HEK293 (cell line): ENCODE results near the gene RNMT.

Source experiments
- ELK4 ChIP-seq: IDR thresholded peaks from 2 replicates; pipeline ENCODE4 v1.6.1; 2011; ENCODE audit warnings: mild to moderate bottlenecking, low read depth, low read length, borderline replicate concordance
- FEZF1 ChIP-seq: fragments of 450-650 bp; formaldehyde crosslinking; IDR thresholded peaks from 2 replicates; pipeline ENCODE4 v1.5.1; 2016; ENCODE audit warnings: missing biosample characterization, missing genetic modification characterization
- GFI1B ChIP-seq: fragments of 450-650 bp; formaldehyde crosslinking; IDR thresholded peaks from 2 replicates; pipeline ENCODE4 v1.5.1; 2016; ENCODE audit warnings: missing biosample characterization, missing genetic modification characterization
- GLI2 ChIP-seq: fragments of 450-650 bp; formaldehyde crosslinking; IDR thresholded peaks from 2 replicates; pipeline ENCODE4; 2017; ENCODE audit warnings: missing biosample characterization, missing genetic modification characterization, low read depth, borderline replicate concordance
- GLIS1 ChIP-seq: fragments of 450-650 bp; formaldehyde crosslinking; IDR thresholded peaks from 2 replicates; pipeline ENCODE4 v1.5.1; 2016; ENCODE audit warnings: missing biosample characterization, missing genetic modification characterization
- HOXC10 ChIP-seq: sonication (generic); formaldehyde crosslinking; IDR thresholded peaks from 2 replicates; pipeline ENCODE4 v1.8.1; 2023; ENCODE audit warnings: mild to moderate bottlenecking, missing genetic modification reagents
- KLF7 ChIP-seq: fragments of 450-650 bp; formaldehyde crosslinking; IDR thresholded peaks from 2 replicates; pipeline ENCODE4 v1.5.1; 2016; ENCODE audit warnings: missing biosample characterization, missing genetic modification characterization, borderline replicate concordance
- TRIM28 ChIP-seq: IDR thresholded peaks from 2 replicates; pipeline ENCODE4 v1.6.1; 2011; ENCODE audit warnings: low read length, control low read depth, borderline replicate concordance
- ZBTB1 ChIP-seq: fragments of 450-650 bp; formaldehyde crosslinking; IDR thresholded peaks from 2 replicates; pipeline ENCODE4 v1.5.1; 2016; ENCODE audit warnings: missing biosample characterization, missing genetic modification characterization
- ZBTB20 ChIP-seq: fragments of 450-650 bp; formaldehyde crosslinking; IDR thresholded peaks from 2 replicates; pipeline ENCODE4 v1.5.1; 2016; ENCODE audit warnings: missing biosample characterization, missing genetic modification characterization
- ZFP41 ChIP-seq: fragments of 450-650 bp; formaldehyde crosslinking; IDR thresholded peaks from 2 replicates; pipeline ENCODE4 v1.5.1; 2016; ENCODE audit warnings: missing biosample characterization, missing genetic modification characterization, borderline replicate concordance
- ZNF157 ChIP-seq: fragments of 450-650 bp; formaldehyde crosslinking; IDR thresholded peaks from 2 replicates; pipeline ENCODE4 v1.5.1; 2016; ENCODE audit warnings: missing biosample characterization, missing genetic modification characterization
- ZNF16 ChIP-seq: fragments of 450-650 bp; formaldehyde crosslinking; IDR thresholded peaks from 2 replicates; pipeline ENCODE4 v1.5.1; 2016; ENCODE audit warnings: low read depth, missing biosample characterization, missing genetic modification characterization
- ZNF202 ChIP-seq: fragments of 450-650 bp; formaldehyde crosslinking; IDR thresholded peaks from 2 replicates; pipeline ENCODE4 v1.5.1; 2016; ENCODE audit warnings: missing biosample characterization, missing genetic modification characterization, borderline replicate concordance
- ZNF274 ChIP-seq, 2 experiments: fragments of 200-500 bp in 1 of 2; fragments of 450-650 bp in 1 of 2; sonication (Bioruptor generic) in 1 of 2; formaldehyde crosslinking in 1 of 2; IDR thresholded peaks; 2 replicates each; pipeline versions ENCODE4 v1.5.1 to v1.6.1; 2014 to 2016; ENCODE audit warnings: borderline replicate concordance in 1 of 2, inconsistent platforms in 1 of 2, low read length in 1 of 2, missing biosample characterization in 1 of 2, missing genetic modification characterization in 1 of 2
- ZNF398 ChIP-seq: fragments of 450-650 bp; formaldehyde crosslinking; IDR thresholded peaks from 2 replicates; pipeline ENCODE4 v1.5.1; 2017; ENCODE audit warnings: missing biosample characterization, missing genetic modification characterization
- ZNF416 ChIP-seq: fragments of 450-650 bp; formaldehyde crosslinking; IDR thresholded peaks from 2 replicates; pipeline ENCODE4 v1.5.1; 2016; ENCODE audit warnings: missing biosample characterization, missing genetic modification characterization
- ZNF423 ChIP-seq: fragments of 450-650 bp; formaldehyde crosslinking; IDR thresholded peaks from 2 replicates; pipeline ENCODE4 v1.5.1; 2016; ENCODE audit warnings: missing biosample characterization, missing genetic modification characterization
- ZNF433 ChIP-seq: fragments of 450-650 bp; formaldehyde crosslinking; IDR thresholded peaks from 2 replicates; pipeline ENCODE4 v1.5.1; 2016; ENCODE audit warnings: missing biosample characterization, missing genetic modification characterization, low read depth
- ZNF449 ChIP-seq: fragments of 450-650 bp; formaldehyde crosslinking; IDR thresholded peaks from 2 replicates; pipeline ENCODE4 v1.5.1; 2017; ENCODE audit warnings: missing biosample characterization, mild to moderate bottlenecking, missing genetic modification characterization, moderate library complexity
- ZNF48 ChIP-seq: fragments of 450-650 bp; formaldehyde crosslinking; IDR thresholded peaks from 2 replicates; pipeline ENCODE4 v1.5.1; 2016; ENCODE audit warnings: missing biosample characterization, missing genetic modification characterization
- ZNF488 ChIP-seq: fragments of 450-650 bp; formaldehyde crosslinking; IDR thresholded peaks from 2 replicates; pipeline ENCODE4 v1.5.1; 2016; ENCODE audit warnings: missing biosample characterization, missing genetic modification characterization
- ZNF580 ChIP-seq: fragments of 450-650 bp; formaldehyde crosslinking; IDR thresholded peaks from 2 replicates; pipeline ENCODE4 v1.5.1; 2016; ENCODE audit warnings: missing biosample characterization, missing genetic modification characterization
- ZNF626 ChIP-seq: fragments of 450-650 bp; sonication (Bioruptor Pico); formaldehyde crosslinking; IDR thresholded peaks from 2 replicates; pipeline ENCODE4 v1.5.1; 2018; ENCODE audit warnings: missing biosample characterization, missing genetic modification characterization, inconsistent platforms
- ZNF639 ChIP-seq: fragments of 450-650 bp; formaldehyde crosslinking; IDR thresholded peaks from 2 replicates; pipeline ENCODE4 v1.5.1; 2016; ENCODE audit warnings: missing biosample characterization, missing genetic modification characterization
- ZNF791 ChIP-seq: fragments of 450-650 bp; formaldehyde crosslinking; IDR thresholded peaks from 2 replicates; pipeline ENCODE4 v1.5.1; 2016; ENCODE audit warnings: missing biosample characterization, missing genetic modification characterization
- ZNF837 ChIP-seq: fragments of 450-650 bp; formaldehyde crosslinking; IDR thresholded peaks from 2 replicates; pipeline ENCODE4 v1.5.1; 2016; ENCODE audit warnings: missing biosample characterization, missing genetic modification characterization
- ZSCAN30 ChIP-seq: fragments of 450-650 bp; IDR thresholded peaks from 2 replicates; pipeline ENCODE4 v1.5.1; 2018; ENCODE audit warnings: missing biosample characterization, mild to moderate bottlenecking, missing genetic modification characterization, moderate library complexity
- ZSCAN5A ChIP-seq: fragments of 450-650 bp; formaldehyde crosslinking; IDR thresholded peaks from 2 replicates; pipeline ENCODE4 v1.5.1; 2016; ENCODE audit warnings: missing biosample characterization, missing genetic modification characterization

Gene RNMT

GRCh38 chr18:13726232-13726971 is at the start of gene RNMT, which contains the start of gene FAM210A (continued):
- TF ChIP-seq ZSCAN5A, result no peak
- TF ChIP-seq ZNF157 (tag by site-specific recombination), result no peak
- peak; percentile 30; the same call in 1 of the 2 replicates for TF ChIP-seq TRIM28
- peak; percentile 16; the same call in 1 of the 2 replicates for TF ChIP-seq ZNF398
- no peak for TF ChIP-seq GLI2 (tag by site-specific recombination)
- TF ChIP-seq ZNF791 (tag by site-specific recombination), result no peak
- TF ChIP-seq ZNF274 (IDR thresholded peaks at IDR 0.05; ENCODE audit: low read length), result no peak
- no peak for TF ChIP-seq ZNF274 (tag by site-specific recombination; IDR thresholded peaks at IDR 0.05; ENCODE audit: borderline replicate concordance)
- TF ChIP-seq ZNF580 (tag by site-specific recombination), result peak; percentile 62; the same call in 1 of the 2 replicates
- TF ChIP-seq ZNF449 (tag by site-specific recombination), result no peak; the same call in 1 of the 2 replicates
- no peak for TF ChIP-seq FEZF1 (tag by site-specific recombination)
- TF ChIP-seq GLIS1 (tag by site-specific recombination), result no peak; the same call in 1 of the 2 replicates
- TF ChIP-seq HOXC10 (CRISPR knock-in tag), result no peak
- no peak for TF ChIP-seq ZBTB1 (tag by site-specific recombination)
- TF ChIP-seq KLF7, result peak; percentile 17; the same call in 1 of the 2 replicates
- TF ChIP-seq ZNF16 (tag by site-specific recombination), result no peak
- peak; percentile 84 for TF ChIP-seq ZBTB20 (tag by site-specific recombination)
- no peak for TF ChIP-seq ZFP41 (tag by site-specific recombination)
- TF ChIP-seq ZSCAN30 (tag by site-specific recombination), result 0 out of 2 replicates have a peak, but pooled peaks have one; percentile 1
- TF ChIP-seq GFI1B, result no peak
- TF ChIP-seq ZNF488, result no peak
- TF ChIP-seq ZNF48 (tag by site-specific recombination), result no peak
- TF ChIP-seq ZNF626 (tag by site-specific recombination), result no peak
- no peak for TF ChIP-seq ZNF423 (tag by site-specific recombination)
- no peak for TF ChIP-seq ZNF639
- TF ChIP-seq ZNF202 (tag by site-specific recombination), result no peak
- TF ChIP-seq ELK4, result no peak
- no peak for TF ChIP-seq ZNF837 (tag by site-specific recombination)
- TF ChIP-seq ZNF433 (tag by site-specific recombination), result no peak
- no peak for TF ChIP-seq ZNF416 (tag by site-specific recombination)
